SU-DHL-6 (cell line): ENCODE measurements around the gene WDR19.

Source experiments
- H2AFZ ChIP-seq: fragments of 200-600 bp; sonication (generic); 2 replicates; pipeline ENCODE4 v1.6.1; 2014; ENCODE audit warnings: low read depth, mild to moderate bottlenecking, moderate library complexity, mixed read lengths, antibody characterized with exemption, low read length; ENCODE audit not compliant: severe bottlenecking
- H3F3A ChIP-seq: fragments of 200-600 bp; shearing (Covaris generic); 2 replicates; pipeline ENCODE4 v1.6.0; 2016; ENCODE audit warnings: antibody characterized with exemption, mild to moderate bottlenecking; ENCODE audit not compliant: insufficient read depth
- H3K27ac ChIP-seq: fragments of 200-600 bp; sonication (generic); 2 replicates; pipeline ENCODE4 v1.5.1; 2016; ENCODE audit warnings: low read depth, mild to moderate bottlenecking, low read length, moderate library complexity, mixed read lengths
- H3K27me3 ChIP-seq: fragments of 200-600 bp; sonication (generic), shearing (Covaris generic); 2 replicates; pipeline ENCODE4 v1.6.0; 2014; ENCODE audit warnings: mild to moderate bottlenecking, low read length
- H3K36me3 ChIP-seq: fragments of 200-600 bp; sonication (generic); 2 replicates; pipeline ENCODE4 v1.6.1; 2014; ENCODE audit warnings: mild to moderate bottlenecking, low read length, mixed read lengths
- H3K4me2 ChIP-seq: fragments of 300-600, 200-600 bp; shearing (Covaris generic), sonication (generic); 2 replicates; pipeline ENCODE4 v1.6.0; 2014; ENCODE audit warnings: low read length, low read depth, mild to moderate bottlenecking; ENCODE audit not compliant: poor library complexity, severe bottlenecking
- H3K4me3 ChIP-seq: fragments of 200-600 bp; sonication (generic); 2 replicates; pipeline ENCODE4 v1.5.1; 2014; ENCODE audit warnings: antibody characterized with exemption, low read length, mild to moderate bottlenecking, mixed read lengths; ENCODE audit not compliant: insufficient read depth, poor library complexity, severe bottlenecking
- H3K79me2 ChIP-seq: fragments of 200-600 bp; sonication (generic); 2 replicates; pipeline ENCODE4 v1.6.1; 2014; ENCODE audit warnings: mild to moderate bottlenecking, low read length, moderate library complexity; ENCODE audit not compliant: insufficient read depth
- H3K9ac ChIP-seq: fragments of 200-600 bp; sonication (generic); 2 replicates; pipeline ENCODE4 v1.7.0; 2014; ENCODE audit warnings: mild to moderate bottlenecking, low read length
- H3K9me2 ChIP-seq: fragments of 200-600 bp; sonication (generic); replicated peaks from 2 replicates; pipeline ENCODE4 v1.6.1; 2014; ENCODE audit warnings: low read length; ENCODE audit not compliant: insufficient read depth
- H3K9me3 ChIP-seq: fragments of 200-600 bp; sonication (generic); 2 replicates; pipeline ENCODE4 v1.6.1; 2014; ENCODE audit warnings: low read length, mixed read lengths; ENCODE audit not compliant: insufficient read depth
- H4K20me1 ChIP-seq: fragments of 200-600 bp; sonication (generic); 2 replicates; pipeline ENCODE4 v1.6.1; 2014; ENCODE audit warnings: low read depth, mild to moderate bottlenecking, antibody characterized with exemption, low read length, moderate library complexity, mixed read lengths
- EZH2phosphoT487 ChIP-seq: fragments of 200-600 bp; sonication (generic), shearing (Covaris generic); conservative IDR thresholded peaks from 2 replicates; pipeline ENCODE4 v1.6.1; 2018; ENCODE audit warnings: mild to moderate bottlenecking, antibody characterized with exemption, low read length, moderate library complexity, mixed read lengths
- TF ChIP-seq, protein P1 (sequence below): fragments of 200-600 bp; sonication (generic); IDR thresholded peaks from one replicate; pipeline ENCODE4 v1.5.1; 2017; ENCODE audit warnings: antibody characterized with exemption, mild to moderate bottlenecking, low read length, moderate library complexity; ENCODE audit not compliant: insufficient read depth, poor library complexity, severe bottlenecking

Gene WDR19

DNA sequence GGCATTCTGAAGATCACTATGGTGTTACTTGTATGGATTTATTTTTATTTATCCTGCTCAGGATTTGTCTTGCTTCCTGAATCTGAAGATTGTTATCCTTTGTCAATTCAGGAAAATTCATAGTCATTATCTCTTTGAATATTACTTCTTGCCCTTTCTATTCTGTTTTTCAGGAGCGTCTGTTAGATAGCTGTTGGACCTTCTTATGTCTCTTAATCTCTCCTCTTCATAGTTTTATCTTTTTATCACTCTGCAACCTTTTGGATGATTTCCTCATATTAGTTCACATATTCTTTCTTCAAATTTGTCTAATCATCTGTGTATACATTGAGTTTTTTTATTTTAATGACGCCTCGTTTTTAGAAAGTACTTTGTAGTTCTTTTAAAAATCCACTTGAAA lies 19.6 kb downstream of the WDR19 start:
- Histone ChIP-seq H3K27me3 (no peaks in the 10 kb centered on the region), H3K36me3 (peaks cover 8% of the 10 kb centered on the region; the same call in 1 of the 2 replicates), H3K27ac (no peak overlapping the region), H4K20me1 (no peaks in the 10 kb centered on the region), H3K9ac (no peak overlapping the region), H3K9me3 (no peaks in the 10 kb centered on the region), H3K79me2 (no peaks in the 10 kb centered on the region), H3K9me2 (no peaks in the 10 kb centered on the region), H3K4me3 (no peak overlapping the region), H3F3A (no peaks in the 10 kb centered on the region), H2AFZ (no peak overlapping the region), H3K4me2 (no peak overlapping the region)
- no peak for TF ChIP-seq EZH2phosphoT487
- TF ChIP-seq, protein P1, sequence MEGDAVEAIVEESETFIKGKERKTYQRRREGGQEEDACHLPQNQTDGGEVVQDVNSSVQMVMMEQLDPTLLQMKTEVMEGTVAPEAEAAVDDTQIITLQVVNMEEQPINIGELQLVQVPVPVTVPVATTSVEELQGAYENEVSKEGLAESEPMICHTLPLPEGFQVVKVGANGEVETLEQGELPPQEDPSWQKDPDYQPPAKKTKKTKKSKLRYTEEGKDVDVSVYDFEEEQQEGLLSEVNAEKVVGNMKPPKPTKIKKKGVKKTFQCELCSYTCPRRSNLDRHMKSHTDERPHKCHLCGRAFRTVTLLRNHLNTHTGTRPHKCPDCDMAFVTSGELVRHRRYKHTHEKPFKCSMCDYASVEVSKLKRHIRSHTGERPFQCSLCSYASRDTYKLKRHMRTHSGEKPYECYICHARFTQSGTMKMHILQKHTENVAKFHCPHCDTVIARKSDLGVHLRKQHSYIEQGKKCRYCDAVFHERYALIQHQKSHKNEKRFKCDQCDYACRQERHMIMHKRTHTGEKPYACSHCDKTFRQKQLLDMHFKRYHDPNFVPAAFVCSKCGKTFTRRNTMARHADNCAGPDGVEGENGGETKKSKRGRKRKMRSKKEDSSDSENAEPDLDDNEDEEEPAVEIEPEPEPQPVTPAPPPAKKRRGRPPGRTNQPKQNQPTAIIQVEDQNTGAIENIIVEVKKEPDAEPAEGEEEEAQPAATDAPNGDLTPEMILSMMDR = no peak

DNA sequence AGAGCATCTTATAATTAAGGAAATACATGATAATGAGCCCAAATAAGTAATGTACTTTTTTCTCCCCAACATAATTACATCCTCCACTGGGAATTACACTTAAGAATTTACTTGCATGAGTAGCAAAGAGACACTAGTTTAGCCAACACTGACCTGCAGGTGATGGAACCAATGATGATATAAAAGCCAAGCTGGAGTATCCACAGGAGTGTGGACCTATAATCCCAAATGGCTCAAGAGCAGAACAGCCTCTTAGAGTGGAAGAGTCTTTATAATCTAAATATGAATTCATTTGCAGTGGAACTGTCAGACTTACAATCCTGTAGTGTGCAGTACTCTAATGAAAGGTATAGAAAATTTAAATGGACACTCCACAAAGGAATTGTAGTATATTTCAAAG lies 22.2 kb downstream of the WDR19 start:
- Histone ChIP-seq H3K27ac (no peak overlapping the region), H3K4me2 (no peak overlapping the region), H4K20me1 (no peaks in the 10 kb centered on the region), H3K79me2 (no peaks in the 10 kb centered on the region), H3K36me3 (peaks cover 22% of the 10 kb centered on the region; the same call in 1 of the 2 replicates), H3K9ac (no peak overlapping the region), H2AFZ (no peak overlapping the region), H3K4me3 (no peak overlapping the region), H3K27me3 (no peaks in the 10 kb centered on the region), H3K9me2 (no peaks in the 10 kb centered on the region), H3F3A (no peaks in the 10 kb centered on the region), H3K9me3 (no peaks in the 10 kb centered on the region)
- TF ChIP-seq EZH2phosphoT487 = no peak
- TF ChIP-seq, protein P1 = no peak

DNA sequence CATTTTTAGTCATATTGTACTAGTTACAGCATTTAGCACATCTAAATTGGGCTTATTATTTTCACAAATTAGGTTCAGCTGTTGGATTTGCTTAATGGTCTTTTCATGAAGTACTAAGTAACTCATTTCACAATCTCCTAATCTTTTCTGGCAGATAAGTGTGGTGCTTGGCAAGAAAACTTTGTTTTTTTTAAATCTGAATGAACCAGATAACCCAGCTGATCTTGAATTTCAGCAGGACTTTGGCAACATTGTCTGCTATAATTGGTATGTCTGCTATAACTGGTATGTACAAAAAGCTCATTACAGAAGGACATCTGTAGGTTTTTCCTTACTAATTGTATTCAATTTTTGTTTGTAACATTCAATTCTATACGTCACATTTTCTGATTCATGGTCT lies 22.7 kb downstream of the WDR19 start:
- no peak overlapping the region for H3K9ac ChIP-seq

More for the DNA sequence above, 22.7 kb downstream of the WDR19 start:
- H4K20me1 ChIP-seq = no peaks in the 10 kb centered on the region
- no peak overlapping the region for H2AFZ ChIP-seq
- H3K27me3 ChIP-seq = no peaks in the 10 kb centered on the region
- TF ChIP-seq, protein P1 = no peak
- TF ChIP-seq EZH2phosphoT487 = no peak
- H3K79me2 ChIP-seq = no peaks in the 10 kb centered on the region
- no peaks in the 10 kb centered on the region for H3K9me2 ChIP-seq
- H3K4me2 ChIP-seq = no peak overlapping the region
- no peaks in the 10 kb centered on the region for H3F3A ChIP-seq
- no peak overlapping the region for H3K27ac ChIP-seq
- H3K36me3 ChIP-seq = peaks cover 24% of the 10 kb centered on the region; the same call in 1 of the 2 replicates
- H3K9me3 ChIP-seq = no peaks in the 10 kb centered on the region
- no peak overlapping the region for H3K4me3 ChIP-seq
